CD8-positive, alpha-beta memory T cell (primary cell): ENCODE measurements around the gene TP53BP1. TPM values are rescaled to one million over a fixed set of nuclear protein-coding genes. Genes with fewer than 3 reads are reported as not detected.

Experiments
- CTCF ChIA-PET: fragments of 350-600 bp; sonication (Branson Sonifier 250); formaldehyde crosslinking; loops from one replicate; lab custom pipeline; 2021; ENCODE audit warnings: antibody characterized with exemption; lab: Charles Lee
- POLR2A ChIA-PET: fragments of 350-600 bp; sonication (Branson Sonifier 250); formaldehyde crosslinking; loops from one replicate; lab custom pipeline; 2021; ENCODE audit warnings: antibody characterized with exemption; lab: Charles Lee
- DNase-seq, 5 donors: peaks; one replicate each; pipeline versions ENCODE4 v3.0.0 to v3.0.0-alpha.2; 2020 to 2022; ENCODE audit warnings: mixed read lengths in 1 of 5
- H3K27ac ChIP-seq: one replicate; pipeline ENCODE4 v1.7.0; 2013; ENCODE audit warnings: low read depth, mild to moderate bottlenecking, low read length, moderate library complexity
- H3K27me3 ChIP-seq: 2 replicates; pipeline ENCODE4 v1.7.0; 2013; ENCODE audit warnings: low read length, mild to moderate bottlenecking; ENCODE audit not compliant: insufficient read depth, poor library complexity, severe bottlenecking
- H3K36me3 ChIP-seq: 2 replicates; pipeline ENCODE4 v1.7.0; 2013; ENCODE audit warnings: mild to moderate bottlenecking, low read length, moderate library complexity; ENCODE audit not compliant: insufficient read depth
- H3K4me1 ChIP-seq: 2 replicates; pipeline ENCODE4 v1.7.0; 2013; ENCODE audit warnings: mild to moderate bottlenecking, low read length, moderate library complexity; ENCODE audit not compliant: insufficient read depth
- H3K4me3 ChIP-seq: 2 replicates; pipeline ENCODE4 v1.7.0; 2013; ENCODE audit warnings: mild to moderate bottlenecking, low read length
- H3K9me3 ChIP-seq: 2 replicates; pipeline ENCODE4 v1.7.0; 2013; ENCODE audit warnings: mild to moderate bottlenecking, low read length
- H3K27ac Mint-ChIP-seq, 8 donors: one replicate each; pipeline ENCODE4 v1.8.0; 2020 to 2021; ENCODE audit warnings: mixed read lengths in 8 of 8, mild to moderate bottlenecking in 6 of 8, inconsistent platforms in 3 of 8, moderate library complexity in 3 of 8
- H3K27me3 Mint-ChIP-seq, 2 donors: one replicate each; pipeline ENCODE4 v1.8.0; 2020 to 2021; ENCODE audit warnings: mixed read lengths in 2 of 2, mild to moderate bottlenecking in 1 of 2, moderate library complexity in 1 of 2
- H3K36me3 Mint-ChIP-seq, 3 donors: one replicate each; pipeline ENCODE4 v1.8.0; 2020 to 2021; ENCODE audit warnings: mixed read lengths in 3 of 3, inconsistent platforms in 1 of 3, mild to moderate bottlenecking in 1 of 3
- H3K4me1 Mint-ChIP-seq, 3 donors: one replicate each; pipeline ENCODE4 v1.8.0; 2020 to 2021; ENCODE audit warnings: mixed read lengths in 3 of 3, inconsistent platforms in 1 of 3, mild to moderate bottlenecking in 1 of 3
- H3K4me3 Mint-ChIP-seq, 7 donors: one replicate each; pipeline ENCODE4 v1.8.0; 2020 to 2021; ENCODE audit warnings: mixed read lengths in 7 of 7, mild to moderate bottlenecking in 6 of 7, moderate library complexity in 4 of 7, inconsistent platforms in 2 of 7
- H3K9me3 Mint-ChIP-seq, 5 donors: one replicate each; pipeline ENCODE4 v1.8.0; 2020 to 2022; ENCODE audit warnings: mixed read lengths in 5 of 5, mild to moderate bottlenecking in 3 of 5, moderate library complexity in 2 of 5, inconsistent platforms in 1 of 5
- polyA plus RNA-seq: library from polyadenylated mRNA; unstranded; fragments of 300-500 nt; fragmentation: Illumina TruSeq; gene quantifications from one replicate; pipeline ENCODE4 v1.2.3, GENCODE V29; 2021
- total RNA-seq, 2 experiments: library from RNA; stranded (reverse); gene quantifications; one replicate each; pipeline ENCODE4 v1.2.3, GENCODE V29; 2021

Gene TP53BP1
- total and polyA plus RNA-seq, 3 experiments from 2014 or later, result 8.2 to 29.1 (median 28.7) TPM

GRCh38 chr15:43523646-43524045 is 30.7 kb upstream of the TP53BP1 start:
- Mint-ChIP-seq H3K27me3 (peaks cover 7 to 10% of the 10 kb centered on the region in 2 donors), H3K4me1 (peaks cover 4 to 7% (median 7%) of the 10 kb centered on the region in 3 donors), H3K4me3 (no peak overlapping the region), H3K27ac (peak overlapping the region in 1 of 8 donors; percentile 7), H3K36me3 (peaks cover 0 to 5% (median 0%) of the 10 kb centered on the region in 3 donors), H3K9me3 (no peaks in the 10 kb centered on the region)
- no peak for DNase-seq
- Histone ChIP-seq H3K9me3 (no peaks in the 10 kb centered on the region), H3K36me3 (no peaks in the 10 kb centered on the region), H3K27ac (no peak overlapping the region), H3K27me3 (peaks cover 5% of the 10 kb centered on the region), H3K4me3 (no peak overlapping the region), H3K4me1 (no peaks in the 10 kb centered on the region)
- ChIA-PET POLR2A (no interaction called here), CTCF (interaction anchor here (0.6 kb wide), 1 partner anchor 9 kb away, joined by 3 read pairs; no protein-coding TSS in a partner anchor)

- peaks cover 6 to 16% (median 7%) of the 10 kb centered on the region in 3 donors for H3K4me1 Mint-ChIP-seq
- H3K27ac ChIP-seq, result no peak overlapping the region
Measured at GRCh38 chr15:43522247-43522646, 29.3 kb upstream of the TP53BP1 start.

GRCh38 chr15:43521419-43521818 is 28.5 kb upstream of the TP53BP1 start:
- no peak overlapping the region for H3K27ac ChIP-seq
- Mint-ChIP-seq H3K27me3 (peaks cover 24 to 26% of the 10 kb centered on the region in 2 donors), H3K4me3 (no peak overlapping the region), H3K27ac (no peak overlapping the region), H3K9me3 (no peaks in the 10 kb centered on the region), H3K36me3 (peaks cover 0 to 5% (median 0%) of the 10 kb centered on the region in 3 donors), H3K4me1 (peaks cover 6 to 16% (median 7%) of the 10 kb centered on the region in 3 donors)
- H3K27me3 ChIP-seq, result peaks cover 10% of the 10 kb centered on the region
- POLR2A ChIA-PET, result no interaction called here
- no peaks in the 10 kb centered on the region for H3K36me3 ChIP-seq
- CTCF ChIA-PET, result no interaction called here
- H3K4me3 ChIP-seq, result no peak overlapping the region
- no peaks in the 10 kb centered on the region for H3K9me3 ChIP-seq
- no peaks in the 10 kb centered on the region for H3K4me1 ChIP-seq
- DNase-seq, result no peak

More at GRCh38 chr15:43522247-43522646, 29.3 kb upstream of the TP53BP1 start:
- Mint-ChIP-seq H3K4me3 (no peak overlapping the region), H3K9me3 (no peaks in the 10 kb centered on the region), H3K36me3 (peaks cover 0 to 5% (median 0%) of the 10 kb centered on the region in 3 donors), H3K27ac (no peak overlapping the region), H3K27me3 (peaks cover 19% of the 10 kb centered on the region in 2 donors)
- peaks cover 10% of the 10 kb centered on the region for H3K27me3 ChIP-seq
- no peaks in the 10 kb centered on the region for H3K36me3 ChIP-seq
- H3K9me3 ChIP-seq, result no peaks in the 10 kb centered on the region
- CTCF ChIA-PET, result no interaction called here
- POLR2A ChIA-PET, result interaction anchor here (0.6 kb wide), 1 partner anchor 54 kb away, joined by 10 read pairs; no protein-coding TSS in a partner anchor
- no peak overlapping the region for H3K4me3 ChIP-seq
- no peaks in the 10 kb centered on the region for H3K4me1 ChIP-seq
- DNase-seq, result no peak

DNA sequence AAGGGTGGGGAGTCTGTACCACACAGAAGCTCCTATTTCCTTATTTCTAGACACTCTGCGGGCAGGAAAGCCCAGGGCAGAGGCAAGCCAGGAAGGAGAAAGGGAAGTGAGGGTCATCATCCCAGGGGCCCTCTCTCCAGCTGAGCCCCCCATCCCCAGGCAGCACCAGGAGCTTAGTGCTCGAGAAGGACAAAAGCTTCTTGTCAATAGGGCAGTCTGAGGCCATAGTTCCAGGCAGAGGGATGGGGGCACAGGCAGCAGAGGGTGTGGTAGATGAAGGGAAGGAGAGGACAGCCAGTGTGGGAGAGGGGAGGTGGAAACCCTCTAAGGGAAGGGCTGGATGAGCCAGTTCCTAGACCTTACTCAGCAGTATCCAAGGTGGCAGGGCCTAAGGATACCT is 27.2 kb upstream of the TP53BP1 start:
- H3K36me3 ChIP-seq, result no peaks in the 10 kb centered on the region
- Mint-ChIP-seq H3K4me3 (no peak overlapping the region), H3K36me3 (peaks cover 0 to 5% (median 0%) of the 10 kb centered on the region in 3 donors), H3K27ac (no peak overlapping the region), H3K9me3 (no peaks in the 10 kb centered on the region), H3K27me3 (peaks cover 30 to 34% of the 10 kb centered on the region in 2 donors), H3K4me1 (peaks cover 3 to 21% (median 4%) of the 10 kb centered on the region in 3 donors)
- no peak for DNase-seq
- ChIA-PET POLR2A (no interaction called here), CTCF (no interaction called here)
- H3K4me3 ChIP-seq, result no peak overlapping the region
- no peaks in the 10 kb centered on the region for H3K4me1 ChIP-seq
- no peaks in the 10 kb centered on the region for H3K9me3 ChIP-seq
- H3K27me3 ChIP-seq, result peaks cover 10% of the 10 kb centered on the region
- H3K27ac ChIP-seq, result no peak overlapping the region

DNA sequence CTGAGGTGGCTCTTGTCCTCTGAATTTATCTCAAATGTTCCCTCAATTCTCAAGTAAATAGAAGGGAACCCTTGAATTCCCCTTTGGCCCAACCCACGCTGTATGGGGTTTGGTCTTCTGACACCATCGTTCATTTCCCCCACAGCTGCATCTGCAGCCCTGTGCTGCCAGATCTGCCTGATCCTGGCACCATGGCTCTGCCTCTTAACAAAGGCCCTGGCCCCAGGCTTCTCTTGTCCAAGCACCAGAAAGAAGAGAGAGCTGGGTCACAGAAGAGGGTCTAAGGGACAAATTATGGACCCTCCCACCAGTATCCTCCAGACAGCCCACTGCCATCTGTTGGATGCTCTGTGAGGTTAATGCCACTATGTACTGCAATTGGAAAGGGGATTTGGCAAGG is 26.2 kb upstream of the TP53BP1 start:
- H3K27ac ChIP-seq, result no peak overlapping the region
- no peaks in the 10 kb centered on the region for H3K36me3 ChIP-seq
- DNase-seq, result no peak
- ChIA-PET CTCF (no interaction called here), POLR2A (no interaction called here)
- H3K4me3 ChIP-seq, result no peak overlapping the region
- no peaks in the 10 kb centered on the region for H3K9me3 ChIP-seq
- Mint-ChIP-seq H3K27ac (peak overlapping the region in 2 of 8 donors; percentile 4 to 51), H3K4me1 (peaks cover 4 to 23% (median 4%) of the 10 kb centered on the region in 3 donors), H3K36me3 (peaks cover 0 to 5% (median 0%) of the 10 kb centered on the region in 3 donors), H3K27me3 (peaks cover 30 to 34% of the 10 kb centered on the region in 2 donors), H3K9me3 (no peaks in the 10 kb centered on the region), H3K4me3 (no peak overlapping the region)
- peaks cover 2% of the 10 kb centered on the region for H3K4me1 ChIP-seq
- peaks cover 10% of the 10 kb centered on the region for H3K27me3 ChIP-seq

DNA sequence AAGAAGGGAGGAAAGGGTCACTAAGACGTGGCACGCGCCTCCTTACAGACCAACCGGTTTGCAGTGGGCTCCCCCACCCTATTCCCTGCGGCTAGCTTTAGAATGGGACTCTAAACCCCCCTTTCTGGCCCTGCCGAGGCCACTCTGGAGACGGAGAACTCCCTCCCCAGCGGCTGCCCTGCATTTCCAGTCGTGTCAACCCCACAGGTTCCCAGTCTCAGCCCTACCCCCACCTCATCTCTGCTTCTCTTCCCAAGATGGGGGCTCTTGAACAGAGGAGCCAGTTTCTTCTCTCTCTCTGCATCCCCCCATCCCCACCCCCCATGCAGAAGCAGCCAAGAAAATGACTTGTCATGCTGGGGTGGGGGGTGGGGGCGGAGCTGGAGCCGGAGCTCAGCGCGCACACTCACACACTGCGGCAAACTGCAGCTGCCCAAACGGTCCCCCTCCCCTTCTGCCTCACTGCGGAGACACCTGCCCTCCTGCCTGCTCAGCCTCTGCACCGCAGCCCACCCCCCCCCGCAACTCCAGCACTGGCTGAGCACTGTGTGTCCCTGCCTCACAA is 25.3 kb upstream of the TP53BP1 start:
- H3K4me1 Mint-ChIP-seq, result peaks cover 6 to 31% (median 11%) of the 10 kb centered on the region in 3 donors
- H3K9me3 Mint-ChIP-seq, result no peaks in the 10 kb centered on the region
- peaks cover 30 to 34% of the 10 kb centered on the region in 2 donors for H3K27me3 Mint-ChIP-seq
- H3K27ac ChIP-seq, result peak overlapping the region; percentile 59
- H3K9me3 ChIP-seq, result no peaks in the 10 kb centered on the region
- peak overlapping the region in 2 of 7 donors; percentile 29 to 54 for H3K4me3 Mint-ChIP-seq
- no peak overlapping the region for H3K4me3 ChIP-seq
- H3K36me3 ChIP-seq, result no peaks in the 10 kb centered on the region
- H3K4me1 ChIP-seq, result peaks cover 5% of the 10 kb centered on the region
- H3K36me3 Mint-ChIP-seq, result peaks cover 0 to 4% (median 0%) of the 10 kb centered on the region in 3 donors
- H3K27me3 ChIP-seq, result peaks cover 10% of the 10 kb centered on the region
- no peak overlapping the region for H3K27ac Mint-ChIP-seq
- DNase-seq, result no peak
- ChIA-PET CTCF (no interaction called here), POLR2A (no interaction called here)

DNA sequence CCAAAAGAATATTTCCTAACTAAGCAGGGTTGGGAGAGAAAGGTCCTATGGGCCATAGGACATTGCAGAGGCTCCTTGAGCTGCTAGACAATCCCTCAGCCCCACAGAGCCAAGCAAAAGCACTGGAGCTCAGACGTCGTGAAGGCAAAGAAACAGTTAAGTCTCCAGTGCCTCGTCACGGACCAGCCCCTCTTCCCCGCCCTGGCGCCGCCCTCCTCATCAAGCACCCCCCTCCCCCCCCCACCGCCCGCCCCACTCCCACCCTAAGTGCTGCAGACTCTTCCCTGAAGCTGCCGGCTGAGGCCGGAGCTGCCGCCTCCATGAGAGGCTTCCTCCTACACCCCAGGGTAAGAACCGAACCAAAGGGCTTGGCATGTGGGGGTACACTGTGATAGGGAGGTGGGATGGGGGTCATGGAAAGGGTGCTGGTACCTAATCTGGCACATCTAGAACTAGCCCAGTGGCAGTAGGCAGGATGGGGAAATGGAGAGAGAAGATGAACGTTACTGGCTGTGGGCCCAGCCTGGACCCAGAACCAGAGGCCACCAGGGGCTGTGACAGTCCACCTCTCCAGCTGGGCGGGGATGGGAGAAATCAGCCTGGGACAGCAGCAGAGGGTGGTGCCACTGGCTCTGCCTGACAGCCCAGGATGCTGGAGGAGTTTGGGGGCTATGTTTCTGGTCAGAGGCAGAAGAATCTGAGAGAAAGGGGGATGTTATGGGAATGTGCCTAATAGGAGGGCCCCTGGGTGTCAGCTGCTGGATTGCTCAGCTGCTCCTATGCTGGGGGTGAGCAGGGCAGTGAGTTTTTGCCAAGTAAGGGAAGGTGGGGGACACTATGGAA is 24.6 kb upstream of the TP53BP1 start, which contains the start of gene MAP1A:
Gene MAP1A, plus strand, starts transcription at position 255 of the 843 bp plus-strand sequence. CDS start 3,866 bp downstream, outside the sequence.
- Histone ChIP-seq H3K4me1 (peaks cover 5% of the 10 kb centered on the region), H3K36me3 (no peaks in the 10 kb centered on the region), H3K27ac (peak within 1 kb of the TSS; percentile 59), H3K9me3 (no peaks in the 10 kb centered on the region), H3K4me3 (no peak within 1 kb of the TSS), H3K27me3 (peaks cover 10% of the 10 kb centered on the region)
- Mint-ChIP-seq H3K4me3 (peak within 1 kb of the TSS in 3 of 7 donors; percentile 29 to 54 (median 43)), H3K9me3 (no peaks in the 10 kb centered on the region), H3K36me3 (peaks cover 0 to 3% (median 0%) of the 10 kb centered on the region in 3 donors), H3K27me3 (peaks cover 30 to 34% of the 10 kb centered on the region in 2 donors), H3K27ac (peak within 1 kb of the TSS in 1 of 8 donors; percentile 34), H3K4me1 (peaks cover 6 to 31% (median 11%) of the 10 kb centered on the region in 3 donors)
- peak in 1 of 5 donors; percentile 16 for DNase-seq
- CTCF ChIA-PET, result no interaction called here
- POLR2A ChIA-PET, result no interaction called here
